Psoas muscle (tissue), 8 donors: ENCODE data around the gene PCNX2. TPM values are rescaled to one million over a fixed set of nuclear protein-coding genes. Genes with fewer than 3 reads are reported as not detected.
"Not testable (repeated sequence)": the region's sequence is repeated elsewhere in the genome, so short reads cannot be mapped to it uniquely, and the experiment has no call there.

Experiments
- ATAC-seq, 4 donors: fragments of 200-7000 bp; cut with Tn5 transposase; one replicate each; pipeline ENCODE4 v1.9.1; 2020; ENCODE audit warnings: moderate library complexity in 3 of 4, mild to moderate bottlenecking in 2 of 4
- DNase-seq, 2 donors: peaks; one replicate each; pipeline ENCODE4 v3.0.0-alpha.2; 2020
- H3K27ac ChIP-seq: fragments of 200-600 bp; one replicate; pipeline ENCODE4 v1.8.0; 2022
- H3K27me3 ChIP-seq, 3 donors: fragments of 200-600 bp in 1 of 3; one replicate each; pipeline versions ENCODE4 v1.6.1 to v1.8.0; 2013 to 2022; ENCODE audit warnings: low read length in 2 of 3, mild to moderate bottlenecking in 2 of 3, moderate library complexity in 1 of 3; ENCODE audit not compliant: insufficient read depth in 3 of 3
- H3K36me3 ChIP-seq, 2 donors: fragments of 200-600 bp in 1 of 2; one replicate each; pipeline versions ENCODE4 v1.6.1 to v1.8.0; 2013 to 2022; ENCODE audit warnings: low read depth in 1 of 2, mild to moderate bottlenecking in 1 of 2, moderate library complexity in 1 of 2; ENCODE audit not compliant: insufficient read depth in 1 of 2
- H3K4me1 ChIP-seq: fragments of 200-600 bp; one replicate; pipeline ENCODE4 v1.8.0; 2022
- H3K4me3 ChIP-seq: fragments of 200-600 bp; one replicate; pipeline ENCODE4 v1.8.0; 2022; ENCODE audit warnings: mild to moderate bottlenecking
- H3K9me3 ChIP-seq: fragments of 200-600 bp; one replicate; pipeline ENCODE4 v1.8.0; 2022
- WGBS, 3 donors: extraction: QIAGEN DNeasy Blood & Tissue Kit; methylation state at CpG; one replicate each; pipeline versions ENCODE4 v1.1.6 to v1.1.7; 2013; 5-methylcytosine and 5-hydroxymethylcytosine counted together
- intact Hi-C, 2 donors: fragments of 100-400 bp; cut with DNase I; formaldehyde crosslinking; loops; one replicate each; pipeline versions ENCODE4 v1.11.0 to v1.14.2; 2022
- polyA plus RNA-seq, 3 donors: library from polyadenylated mRNA; stranded (reverse); fragments of 200-250 nt; gene quantifications; one replicate each; pipeline ENCODE4 v1.2.3, GENCODE V29; 2013
- total RNA-seq, 4 donors: library from RNA; stranded (reverse); fragmentation: NEBNext Ultra II Directional in 2 of 4; extraction: Animal tissue kit (Norgen Biotek cat#: 25700) in 2 of 4; gene quantifications; one replicate each; pipeline versions ENCODE4 v1.2.1 to v1.2.4, GENCODE V29; 2021 to 2023
- TF ChIP-seq, protein P1 (sequence below): fragments of 200-600 bp; IDR thresholded peaks from one replicate; pipeline ENCODE4 v1.8.0; 2022; ENCODE audit warnings: antibody characterized with exemption
- donor health status: healthy with polysubstance abuse.
- donor health status: DM: no; HTN: no; CAD: no; lungs with moderate emphysema.
- donor health status: Bipolar disorder and iron deficiency.
- donor health status: healthy.
- donor health status: DM: yes; HTN: yes; CAD: no.
- donor health status: DM: no; HTN: no; CAD: no.
- donor health status: DM: no; HTN: no; CAD: no.
- donor health status: DM: yes; HTN: yes; CAD: no.

PCNX2 gene
- total and polyA plus RNA-seq, 7 donors = 0.16 to 1.1 (median 0.54) TPM

DNA sequence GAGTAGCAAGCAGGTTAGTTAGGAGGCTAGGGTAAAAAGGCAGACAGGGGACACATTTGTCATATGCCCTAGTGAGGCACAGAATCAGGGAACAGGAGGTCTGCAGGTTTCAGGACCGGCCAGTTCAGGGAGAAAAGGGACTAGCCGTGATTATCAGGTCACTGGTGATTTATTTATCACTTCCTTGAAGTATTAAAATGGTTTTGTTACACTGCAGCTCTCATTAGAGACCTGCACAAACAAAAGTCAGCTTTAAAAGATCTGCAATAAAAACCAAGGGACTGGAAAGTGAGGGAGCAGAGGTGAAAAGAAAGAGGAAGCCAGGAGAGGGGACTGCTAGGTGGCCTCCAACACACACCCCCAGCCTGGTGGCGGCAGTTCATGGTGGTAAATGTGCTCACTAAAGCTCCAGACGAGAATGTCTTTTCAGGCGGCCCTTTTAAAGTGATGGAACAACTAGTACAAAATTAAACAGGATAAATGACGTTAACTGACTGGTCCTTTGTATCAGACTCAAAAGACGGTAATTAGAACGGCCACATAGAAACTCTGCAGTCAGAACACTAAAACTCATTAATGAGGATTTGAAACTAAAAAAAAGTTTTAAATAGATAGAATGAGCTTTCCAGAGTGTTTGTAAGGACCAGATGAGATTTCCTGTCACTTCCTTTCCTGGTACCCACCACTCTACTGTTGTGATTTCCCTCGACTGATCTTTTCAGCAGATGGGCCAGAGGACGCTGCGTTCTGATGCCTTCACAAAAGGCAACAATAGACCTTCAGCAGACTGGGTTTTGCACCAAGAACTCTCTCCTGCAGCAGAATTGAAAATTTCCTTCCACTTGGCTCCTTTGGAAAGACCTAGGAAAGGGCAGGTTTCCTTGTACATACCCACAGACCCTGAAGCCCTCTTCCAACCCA lies 208.3 kb downstream of the PCNX2 start:
- ATAC-seq (no peak), DNase-seq (no peak)
- Histone ChIP-seq H3K9me3 (no peaks in the 10 kb centered on the region), H3K36me3 (no peaks in the 10 kb centered on the region), H3K27ac (no peak overlapping the region), H3K4me3 (no peak overlapping the region), H3K27me3 (no peaks in the 10 kb centered on the region), H3K4me1 (no peaks in the 10 kb centered on the region)
- WGBS, 3 donors = 53 to 63% (median 54%) methylated on average over 10 to 11 of the region's 11 CpGs
- intact Hi-C loops = no loop called here
- TF ChIP-seq, protein P1, sequence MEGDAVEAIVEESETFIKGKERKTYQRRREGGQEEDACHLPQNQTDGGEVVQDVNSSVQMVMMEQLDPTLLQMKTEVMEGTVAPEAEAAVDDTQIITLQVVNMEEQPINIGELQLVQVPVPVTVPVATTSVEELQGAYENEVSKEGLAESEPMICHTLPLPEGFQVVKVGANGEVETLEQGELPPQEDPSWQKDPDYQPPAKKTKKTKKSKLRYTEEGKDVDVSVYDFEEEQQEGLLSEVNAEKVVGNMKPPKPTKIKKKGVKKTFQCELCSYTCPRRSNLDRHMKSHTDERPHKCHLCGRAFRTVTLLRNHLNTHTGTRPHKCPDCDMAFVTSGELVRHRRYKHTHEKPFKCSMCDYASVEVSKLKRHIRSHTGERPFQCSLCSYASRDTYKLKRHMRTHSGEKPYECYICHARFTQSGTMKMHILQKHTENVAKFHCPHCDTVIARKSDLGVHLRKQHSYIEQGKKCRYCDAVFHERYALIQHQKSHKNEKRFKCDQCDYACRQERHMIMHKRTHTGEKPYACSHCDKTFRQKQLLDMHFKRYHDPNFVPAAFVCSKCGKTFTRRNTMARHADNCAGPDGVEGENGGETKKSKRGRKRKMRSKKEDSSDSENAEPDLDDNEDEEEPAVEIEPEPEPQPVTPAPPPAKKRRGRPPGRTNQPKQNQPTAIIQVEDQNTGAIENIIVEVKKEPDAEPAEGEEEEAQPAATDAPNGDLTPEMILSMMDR = no peak

DNA sequence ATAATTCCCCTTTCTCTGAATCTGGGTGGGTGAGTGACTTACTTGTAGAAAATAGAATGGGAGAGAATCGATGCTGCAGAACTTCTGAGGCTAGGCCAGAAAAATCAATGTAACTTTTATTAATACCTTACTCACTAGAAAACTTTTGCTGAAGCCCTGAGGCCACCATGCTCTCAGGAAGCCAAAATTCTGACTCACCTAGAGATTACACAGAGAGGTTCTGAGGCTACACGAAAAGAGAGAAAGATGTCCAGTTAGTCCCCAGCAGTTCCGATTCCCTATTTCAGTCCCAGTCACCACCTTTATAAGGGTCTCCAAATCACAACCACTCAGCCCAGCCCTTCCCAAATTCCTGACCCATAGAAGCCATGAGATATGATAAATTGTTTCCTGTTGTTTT lies 210.0 kb downstream of the PCNX2 start:
- Histone ChIP-seq H3K36me3 (no peaks in the 10 kb centered on the region), H3K4me3 (no peak overlapping the region), H3K27ac (no peak overlapping the region), H3K4me1 (no peaks in the 10 kb centered on the region), H3K9me3 (no peaks in the 10 kb centered on the region), H3K27me3 (no peaks in the 10 kb centered on the region)
- intact Hi-C loops = no loop called here
- ATAC-seq (no peak), DNase-seq (no peak)
- WGBS, 3 donors = 90 to 96% (median 94%) methylated on average over 3 of the region's 3 CpGs
- TF ChIP-seq, protein P1 = no peak

DNA sequence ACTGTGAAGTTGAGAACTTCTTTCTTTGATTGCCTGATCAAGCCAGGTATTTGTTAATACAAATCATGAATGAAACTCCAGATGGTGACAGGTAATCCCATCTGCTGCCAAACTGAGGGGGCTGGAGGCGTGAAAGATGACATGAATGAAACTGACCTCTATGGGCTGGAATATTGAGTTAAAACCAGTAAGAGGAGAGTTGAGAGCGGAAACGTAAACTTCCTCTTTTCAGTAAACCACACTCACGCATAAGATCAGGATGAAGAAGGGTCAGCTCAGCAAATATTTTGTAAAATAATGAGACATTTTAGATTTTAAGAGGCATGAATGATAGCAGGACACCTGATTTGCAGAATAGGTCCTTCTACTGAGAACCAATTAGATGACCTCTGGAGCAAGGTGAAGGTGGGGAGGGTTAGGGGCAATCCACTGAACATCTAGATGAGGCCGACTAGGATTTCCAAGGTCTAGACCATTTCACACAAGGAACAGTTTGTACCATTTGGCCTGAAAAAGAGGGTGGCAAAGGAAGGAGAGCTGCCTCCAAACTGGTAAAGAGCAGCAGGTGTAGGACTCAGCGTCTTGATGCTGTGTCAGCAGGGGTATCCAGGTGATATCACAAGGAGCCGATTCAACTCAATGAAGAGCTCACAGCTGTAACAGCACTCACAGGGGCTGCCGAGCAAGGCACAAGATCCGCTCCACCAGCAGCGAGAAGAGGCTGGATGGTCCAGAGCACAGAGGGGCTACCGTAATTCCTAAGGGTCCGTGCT lies 212.6 kb downstream of the PCNX2 start:
- no peak for DNase-seq
- WGBS, 3 donors = 87 to 88% (median 88%) methylated on average over 12 of the region's 12 CpGs
- no peak for ATAC-seq
- intact Hi-C loops = no loop called here
- TF ChIP-seq, protein P1 = no peak
- no peak overlapping the region for H3K4me3 ChIP-seq
- H3K27ac ChIP-seq = no peak overlapping the region
- no peaks in the 10 kb centered on the region for H3K4me1 ChIP-seq
- no peaks in the 10 kb centered on the region for H3K9me3 ChIP-seq
- H3K27me3 ChIP-seq = no peaks in the 10 kb centered on the region
- no peaks in the 10 kb centered on the region for H3K36me3 ChIP-seq

DNA sequence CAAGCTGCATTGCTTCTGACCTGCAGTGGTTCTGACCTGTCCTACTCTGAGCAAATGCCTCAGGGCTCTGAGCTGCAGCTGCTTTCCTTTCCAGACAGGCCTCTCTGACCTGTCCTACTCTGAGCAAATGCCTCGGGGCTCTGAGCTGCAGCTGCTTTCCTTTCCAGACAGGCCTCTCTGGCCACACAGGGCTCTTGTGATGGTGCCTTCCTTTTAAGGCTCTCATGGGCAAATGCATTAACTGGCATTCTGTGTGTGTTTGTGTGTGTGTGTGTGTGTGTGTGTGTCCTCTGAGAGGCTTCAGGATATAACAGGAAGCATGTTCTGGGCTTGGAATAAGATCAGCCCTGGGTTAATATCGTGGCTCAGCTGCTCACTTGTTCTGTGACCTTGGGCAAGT lies 213.8 kb downstream of the PCNX2 start:
- no peak for DNase-seq
- TF ChIP-seq, protein P1 = no peak
- ATAC-seq = no peak

DNA sequence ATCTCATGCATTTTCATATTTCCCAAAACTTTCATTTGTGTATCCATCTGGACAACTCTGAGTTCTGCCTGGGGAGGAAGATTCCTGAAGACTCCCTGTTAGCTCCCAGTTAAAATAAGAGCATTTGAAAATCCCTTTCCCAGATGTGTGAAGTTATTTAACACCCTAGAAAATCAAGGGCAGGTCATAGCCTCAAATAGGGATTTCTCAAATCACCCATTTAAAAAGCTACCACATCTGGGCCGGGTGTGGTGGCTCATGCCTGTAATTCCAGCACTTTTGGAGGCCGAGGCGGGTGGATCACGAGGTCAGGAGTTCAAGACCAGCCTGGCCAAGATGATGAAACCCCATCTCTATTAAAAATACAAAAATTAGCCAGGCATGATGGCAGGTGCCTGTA lies 214.7 kb downstream of the PCNX2 start:
- H3K27ac ChIP-seq, H3K4me1 ChIP-seq, H3K4me3 ChIP-seq, H3K9me3 ChIP-seq, H3K36me3 ChIP-seq, H3K27me3 ChIP-seq, intact Hi-C loops, DNase-seq, ATAC-seq: not testable (repeated sequence)
- WGBS, 3 donors = 70 to 85% (median 74%) methylated on average over 4 of the region's 4 CpGs

More for the DNA sequence above, 213.8 kb downstream of the PCNX2 start:
- 9 to 16% (median 12%) methylated on average over 2 of the region's 2 CpGs for WGBS, 3 donors
- no peaks in the 10 kb centered on the region for H3K4me1 ChIP-seq
- no peaks in the 10 kb centered on the region for H3K27me3 ChIP-seq
- H3K4me3 ChIP-seq = no peak overlapping the region
- no peaks in the 10 kb centered on the region for H3K36me3 ChIP-seq
- no peaks in the 10 kb centered on the region for H3K9me3 ChIP-seq
- intact Hi-C loops = no loop called here
- H3K27ac ChIP-seq = no peak overlapping the region
